Cardiac fibroblast (primary cell): ENCODE measurements around the gene GRIK5.

Experiments
- DNase-seq, 2 donors: peaks; one replicate each; pipeline versions ENCODE4 v3.0.0 to v3.0.0-alpha.2; 2010; ENCODE audit warnings: low read depth in 2 of 2
- H3K4me3 ChIP-seq, 2 donors: replicated peaks in 1 of 2; 1 replicate in 1 of 2; 2 replicates in 1 of 2; pipeline ENCODE4 v1.5.1; 2011; ENCODE audit warnings: low read depth in 2 of 2, low read length in 2 of 2, mild to moderate bottlenecking in 2 of 2, moderate library complexity in 1 of 2
- CTCF ChIP-seq: IDR thresholded peaks from one replicate; pipeline ENCODE4 v1.5.1; 2011; ENCODE audit warnings: low read depth, mild to moderate bottlenecking, low read length, inconsistent platforms

Gene GRIK5

GRCh38 chr19:41978470-41978869 lies 91.5 kb downstream of the GRIK5 start:
- no peak overlapping the region for H3K4me3 ChIP-seq
- no peak for TF ChIP-seq CTCF
- no peak for DNase-seq

GRCh38 chr19:41977916-41978315 lies 92.1 kb downstream of the GRIK5 start:
- TF ChIP-seq CTCF, result no peak
- H3K4me3 ChIP-seq, result no peak overlapping the region
- DNase-seq, result no peak

GRCh38 chr19:41974652-41975051 lies 95.4 kb downstream of the GRIK5 start:
- H3K4me3 ChIP-seq, result no peak overlapping the region
- TF ChIP-seq CTCF, result no peak
- DNase-seq, result no peak

GRCh38 chr19:41971363-41971762 lies 98.6 kb downstream of the GRIK5 start:
- no peak for TF ChIP-seq CTCF
- no peak for DNase-seq
- no peak overlapping the region for H3K4me3 ChIP-seq

GRCh38 chr19:41969772-41970458 lies 100.1 kb downstream of the GRIK5 start:
- no peak for DNase-seq
- TF ChIP-seq CTCF, result no peak
- no peak overlapping the region for H3K4me3 ChIP-seq

GRCh38 chr19:41968751-41969595 lies 101.0 kb downstream of the GRIK5 start:
- TF ChIP-seq CTCF, result no peak

More at GRCh38 chr19:41968751-41969595, 101.0 kb downstream of the GRIK5 start:
- no peak overlapping the region for H3K4me3 ChIP-seq
- no peak for DNase-seq
